HG02970 (cell line): Measurements from ENCODE around the gene COMMD1.
"Not testable (repeated sequence)": the region's sequence is repeated elsewhere in the genome, so short reads cannot be mapped to it uniquely, and the experiment has no call there.

Experiments
- ATAC-seq: cut with Tn5 transposase; IDR thresholded peaks from one replicate; pipeline ENCODE4 v1.9.1; 2021; ENCODE audit warnings: mild to moderate bottlenecking, moderate library complexity, moderate number of reproducible peaks; ENCODE audit not compliant: unreplicated experiment, low FRiP score

Gene COMMD1

DNA sequence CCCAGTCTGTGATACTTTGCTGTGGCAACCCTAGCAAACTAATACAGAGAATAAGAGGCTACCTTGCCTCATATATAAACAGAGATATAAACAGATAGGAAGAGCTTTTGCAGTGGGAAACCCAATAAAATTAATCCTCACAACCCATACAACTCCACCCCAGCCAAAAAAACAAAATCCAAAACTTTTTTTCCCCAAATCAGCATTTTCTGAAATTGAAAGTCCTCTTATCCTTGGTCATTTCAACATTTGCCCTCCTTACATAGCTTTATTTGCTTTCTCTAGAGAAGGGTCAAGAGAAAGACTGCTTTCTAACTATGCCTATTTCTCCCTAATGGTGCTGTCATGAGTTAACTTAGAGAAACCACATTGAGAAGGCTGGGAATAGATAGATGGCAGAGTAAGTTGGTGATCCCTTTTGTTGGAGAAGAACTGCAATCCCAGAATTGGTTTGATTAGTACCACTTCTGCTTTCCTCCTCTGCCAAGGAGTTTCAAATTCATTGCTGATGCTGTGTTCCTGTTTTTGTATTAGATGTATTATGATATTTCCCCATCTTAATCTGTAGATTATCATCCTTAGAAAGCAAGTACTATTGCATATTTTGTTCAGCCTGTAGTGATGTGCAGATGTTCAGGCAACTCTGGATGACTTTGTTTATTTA, 214.0 kb downstream of the COMMD1 start:
- ATAC-seq: no peak

DNA sequence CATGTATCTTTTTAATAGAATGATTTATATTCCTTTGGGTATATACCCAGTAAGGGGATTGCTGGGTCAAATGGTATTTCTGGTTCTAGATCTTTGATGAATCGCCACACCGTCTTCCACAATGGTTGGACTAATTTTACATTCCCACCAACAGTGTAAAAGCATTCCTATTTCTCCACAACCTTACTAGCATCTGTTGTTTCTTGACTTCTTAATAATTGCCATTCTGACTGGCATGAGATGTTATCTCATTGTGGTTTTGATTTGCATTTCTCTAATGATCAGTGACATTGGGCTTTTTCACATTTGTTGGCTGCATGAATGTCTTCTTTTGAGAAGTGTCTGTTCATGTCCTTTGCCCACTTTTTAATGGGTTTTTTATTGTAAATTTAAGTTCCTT, 220.8 kb downstream of the COMMD1 start:
- not testable (repeated sequence) for ATAC-seq

DNA sequence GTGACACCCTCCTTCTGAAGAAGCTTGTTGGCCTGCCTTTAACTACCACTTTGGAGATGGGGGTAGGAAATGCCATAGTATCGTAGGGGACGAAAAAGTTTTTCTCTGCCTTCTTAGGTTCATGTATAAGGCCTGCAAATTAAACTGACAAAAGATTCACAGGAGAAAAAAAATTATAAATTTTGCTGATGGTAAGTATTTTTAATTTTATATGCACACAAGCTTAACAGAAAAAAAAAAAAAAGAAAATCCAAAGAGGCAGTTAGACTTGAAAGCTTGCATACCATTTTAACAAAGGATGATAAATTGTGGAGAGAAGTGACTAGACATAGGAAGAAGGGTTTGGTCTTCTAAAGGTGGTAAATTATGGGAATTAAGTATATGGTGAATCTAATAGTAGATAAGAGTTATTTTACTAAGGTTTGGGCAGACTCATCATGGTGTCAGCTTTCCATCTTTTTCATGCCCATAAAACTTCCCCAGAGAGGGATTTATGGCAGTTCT, 227.9 kb downstream of the COMMD1 start:
- no peak for ATAC-seq

DNA sequence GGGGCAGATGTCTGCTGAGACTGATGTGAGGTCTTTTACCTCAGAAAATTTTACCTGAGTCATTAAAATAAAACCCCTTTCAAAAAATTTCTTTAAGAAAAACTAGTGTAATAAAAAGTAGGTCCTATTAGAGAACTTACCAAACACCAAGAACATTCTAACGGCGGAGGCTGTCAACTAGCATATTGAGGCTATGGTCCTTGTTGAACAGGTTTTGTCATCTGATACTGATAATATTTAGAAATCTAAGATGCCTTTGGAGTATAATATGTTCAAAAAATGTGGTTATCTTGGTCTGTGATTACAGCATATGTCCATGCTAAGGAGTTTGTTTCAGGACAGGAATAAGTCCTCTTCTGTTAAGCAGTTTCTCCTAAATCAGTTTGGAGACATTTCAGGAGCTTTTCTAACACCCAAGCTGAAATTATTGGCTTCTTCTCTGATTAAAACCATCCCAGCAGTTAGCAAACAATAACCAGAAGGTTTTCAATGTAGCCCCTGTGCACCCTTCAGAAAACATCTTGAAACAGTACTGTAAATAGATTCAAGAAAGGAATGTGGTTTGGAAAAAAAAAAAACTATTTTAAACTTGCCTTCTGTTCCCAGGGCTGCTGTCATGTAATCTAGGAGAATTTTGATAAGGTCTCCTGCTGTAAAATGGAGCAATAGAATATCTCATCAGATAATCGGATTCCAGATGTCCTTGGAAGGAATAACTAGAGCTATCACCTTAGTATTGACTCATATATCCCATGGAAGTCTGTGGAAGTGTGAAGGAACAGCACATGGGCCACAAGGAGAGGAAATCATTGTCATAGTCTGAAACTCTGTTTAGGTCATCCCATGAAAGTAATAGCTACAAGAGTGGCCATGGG, 231.7 kb downstream of the COMMD1 start:
- ATAC-seq: no peak

DNA sequence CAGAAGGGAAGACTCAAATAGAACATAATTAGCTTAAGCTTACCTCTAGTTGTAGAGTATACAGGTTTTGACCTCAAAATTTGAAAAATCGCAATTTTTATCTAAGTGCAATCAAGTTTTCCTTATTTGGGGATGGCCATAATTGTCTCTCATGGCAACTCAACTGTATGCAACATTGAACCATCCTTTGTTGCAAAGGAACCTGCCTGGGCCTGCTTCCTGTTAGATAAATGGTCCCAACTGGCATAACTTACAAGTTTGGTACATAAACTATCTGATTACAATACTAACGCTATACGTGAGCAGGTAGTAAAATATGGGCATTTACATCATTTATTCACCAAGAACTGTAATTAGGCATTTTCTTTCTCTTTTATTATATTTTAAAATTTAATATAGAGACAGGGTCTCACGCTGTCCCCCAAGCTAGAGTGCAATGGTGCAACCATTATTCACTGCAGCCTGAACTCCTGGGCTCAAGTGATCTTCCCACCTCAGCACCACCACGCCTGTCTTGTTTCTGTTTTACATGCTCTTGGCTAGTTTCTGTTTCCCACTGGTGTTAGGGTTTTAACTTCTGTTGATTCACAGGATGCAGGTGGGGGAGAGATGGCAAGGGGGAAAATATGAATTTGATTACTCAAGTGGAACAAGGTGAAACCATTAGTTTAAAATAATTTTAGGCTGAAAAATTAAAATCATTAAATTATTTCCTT, 235.1 kb downstream of the COMMD1 start:
- ATAC-seq: no peak

DNA sequence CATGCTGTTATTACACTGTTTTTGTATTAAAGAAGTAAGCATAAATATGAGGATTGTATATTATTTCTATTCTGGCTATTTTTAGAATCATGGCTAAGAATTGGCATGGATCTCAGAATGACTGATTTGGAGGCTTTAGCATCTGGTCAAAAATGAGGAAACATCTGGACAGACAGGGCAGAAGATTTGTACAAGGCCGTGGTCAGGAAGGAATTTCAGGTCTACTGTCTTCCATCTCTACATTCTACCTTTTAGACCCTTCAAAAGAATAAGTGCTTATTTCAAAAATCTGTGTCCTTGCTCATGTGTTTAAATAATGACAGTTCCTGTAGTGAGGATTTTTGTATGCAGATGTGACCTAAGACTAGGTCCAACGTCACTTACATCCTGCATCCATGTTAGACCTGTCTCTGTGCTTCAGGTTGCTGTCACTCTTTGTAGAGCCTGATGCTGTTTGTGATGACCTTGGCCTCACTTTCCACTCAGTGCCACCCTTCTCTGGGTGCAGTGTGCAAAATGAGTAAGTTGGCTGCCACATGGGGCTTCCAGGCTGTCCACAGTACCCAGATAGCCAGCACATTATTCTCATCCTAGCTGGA, 235.8 kb downstream of the COMMD1 start:
- no peak for ATAC-seq

DNA sequence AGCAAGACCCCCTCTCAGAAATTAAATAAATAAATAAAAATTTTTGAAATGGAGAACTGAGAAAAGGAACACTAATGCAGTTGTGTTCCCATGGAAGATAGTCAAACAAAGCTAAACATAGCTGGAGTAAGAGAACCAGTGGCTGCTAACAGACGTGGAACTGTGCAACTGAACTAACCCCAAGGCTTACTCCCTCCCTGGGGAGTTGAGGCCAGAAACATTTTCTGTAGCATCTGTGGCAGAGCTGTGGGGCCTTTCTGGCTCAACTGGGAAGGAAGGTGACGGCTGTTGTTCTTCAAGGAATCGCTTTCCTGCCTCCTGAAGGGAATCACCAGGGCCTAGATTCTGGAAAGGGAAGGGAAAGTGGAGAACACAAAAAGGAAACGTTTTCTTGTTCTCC, 236.6 kb downstream of the COMMD1 start:
- ATAC-seq: no peak

DNA sequence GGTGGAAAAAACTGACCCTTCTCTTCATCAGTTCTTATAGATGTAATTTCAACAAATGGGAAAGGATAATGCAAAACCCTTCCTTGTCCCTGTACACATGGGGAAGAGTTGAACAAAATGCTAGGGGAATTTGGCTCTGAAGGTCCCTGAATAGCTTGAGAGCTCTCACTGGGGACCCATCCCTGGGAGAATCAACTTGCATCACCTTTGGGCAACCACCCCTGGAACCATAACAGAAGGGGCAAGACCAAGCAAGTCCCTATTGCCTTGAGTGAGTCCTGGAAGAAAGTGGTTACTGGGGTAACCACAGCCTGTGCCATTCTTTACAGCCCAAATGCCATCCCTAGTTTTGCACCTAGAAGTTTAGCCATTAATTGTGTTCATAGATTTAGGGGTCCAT, 238.2 kb downstream of the COMMD1 start:
- no peak for ATAC-seq

DNA sequence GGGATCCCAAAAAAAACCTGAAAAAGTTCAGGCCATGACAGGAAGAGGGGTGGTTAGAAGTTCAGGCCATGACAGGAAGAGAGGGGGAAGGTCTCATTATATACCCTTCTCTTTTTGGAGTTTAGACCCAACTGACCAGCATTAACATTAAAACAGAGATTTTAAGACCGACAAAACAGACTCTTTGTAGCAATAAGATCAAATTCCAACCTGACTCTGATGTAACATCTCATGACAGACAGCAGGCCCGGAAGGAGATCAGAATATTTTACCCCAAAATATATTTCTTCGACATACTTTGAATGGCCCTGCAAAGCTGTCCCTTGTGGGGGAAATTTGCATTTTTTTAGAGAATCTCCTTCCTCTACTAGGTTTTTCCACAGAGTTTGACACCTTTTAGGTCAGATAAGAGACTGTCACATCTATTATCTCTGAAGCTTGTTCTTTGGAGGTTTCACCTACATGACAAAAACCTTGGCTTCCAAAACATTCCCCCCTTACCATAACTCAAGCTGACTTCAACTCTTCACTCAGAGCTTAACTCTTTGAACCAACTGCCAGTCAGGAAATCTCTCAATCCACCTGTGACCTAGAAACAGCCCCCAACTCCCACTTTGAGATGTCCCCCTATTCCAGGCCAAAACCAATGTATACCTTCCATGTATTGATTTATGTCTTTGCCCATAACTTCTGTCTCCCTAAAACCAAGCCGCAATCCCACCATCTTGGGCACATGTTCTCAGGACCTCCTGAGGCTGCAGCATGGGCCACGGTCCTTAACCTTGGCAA, 239.4 kb downstream of the COMMD1 start:
- ATAC-seq: no peak

DNA sequence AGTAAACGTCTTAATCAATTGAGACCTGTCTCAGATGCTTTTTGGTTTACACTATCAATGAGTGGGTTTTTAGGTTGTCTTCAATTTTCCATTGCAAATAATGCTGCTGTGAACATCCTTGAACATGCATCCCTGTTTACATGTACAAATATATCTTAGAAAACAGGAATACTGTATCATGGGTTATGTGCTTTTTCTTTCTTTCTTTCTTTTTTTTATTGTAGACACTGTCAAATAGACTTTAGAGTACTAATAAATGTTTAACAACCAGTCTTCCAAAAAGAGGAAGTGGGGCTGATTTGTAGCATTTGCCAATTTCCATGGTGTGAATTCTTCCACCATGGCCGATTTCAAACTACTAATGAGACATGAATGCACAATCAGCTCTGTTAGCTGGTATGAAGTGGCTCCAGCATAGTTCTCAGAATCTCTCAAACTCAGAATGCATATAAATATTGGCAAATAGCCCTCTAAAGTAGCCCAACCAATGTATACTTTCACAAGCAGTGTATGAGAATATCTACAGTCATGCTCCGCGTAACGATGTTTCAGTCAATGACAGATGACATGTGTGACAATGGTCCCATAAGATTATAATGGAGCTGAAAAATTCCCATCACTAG, 240.1 kb downstream of the COMMD1 start:
- no peak for ATAC-seq

DNA sequence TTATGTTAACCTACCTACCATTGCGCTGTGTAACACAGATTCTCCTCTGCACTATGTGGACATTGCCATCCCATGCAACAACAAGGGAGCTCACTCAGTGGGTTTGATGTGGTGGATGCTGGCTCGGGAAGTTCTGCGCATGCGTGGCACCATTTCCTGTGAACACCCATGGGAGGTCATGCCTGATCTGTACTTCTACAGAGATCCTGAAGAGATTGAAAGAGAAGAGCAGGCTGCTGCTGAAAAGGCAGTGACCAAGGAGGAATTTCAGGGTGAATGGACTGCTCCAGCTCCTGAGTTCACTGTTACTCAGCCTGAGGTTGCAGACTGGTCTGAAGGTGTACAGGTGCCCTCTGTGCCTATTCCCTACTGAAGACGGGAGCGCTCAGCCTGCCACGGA, 241.3 kb downstream of the COMMD1 start:
- not testable (repeated sequence) for ATAC-seq

DNA sequence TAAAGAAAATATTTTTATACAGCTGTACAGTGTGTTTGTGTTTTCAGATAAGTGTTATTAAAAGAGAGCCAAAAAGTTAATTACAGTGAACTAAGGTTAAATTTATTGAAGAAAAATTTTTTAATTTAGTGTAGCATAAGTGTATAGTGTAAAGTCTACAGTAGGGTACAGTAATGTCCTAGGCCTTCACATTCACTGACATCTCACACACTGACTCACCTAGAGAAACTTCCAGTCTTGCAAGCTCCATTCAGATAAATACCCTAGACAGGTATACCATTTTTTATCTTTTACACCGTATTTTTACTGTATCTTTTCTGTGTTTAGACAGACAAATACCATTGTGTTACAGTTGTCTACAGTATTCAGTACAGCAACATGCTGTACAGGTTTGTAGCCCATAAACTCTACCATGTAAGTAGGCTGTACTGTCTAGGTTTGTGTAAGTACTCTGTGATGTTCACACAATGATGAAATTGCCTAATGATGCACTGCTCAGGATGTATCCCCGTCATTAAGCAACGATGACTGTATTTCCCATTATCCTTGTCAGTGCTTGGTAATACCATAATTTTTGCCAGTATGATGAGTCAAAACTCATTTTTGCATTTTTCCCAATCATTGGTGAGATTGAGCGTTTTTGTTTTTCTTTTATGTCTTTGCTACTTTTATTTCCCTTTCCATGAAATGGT, 242.3 kb downstream of the COMMD1 start:
- ATAC-seq: no peak

DNA sequence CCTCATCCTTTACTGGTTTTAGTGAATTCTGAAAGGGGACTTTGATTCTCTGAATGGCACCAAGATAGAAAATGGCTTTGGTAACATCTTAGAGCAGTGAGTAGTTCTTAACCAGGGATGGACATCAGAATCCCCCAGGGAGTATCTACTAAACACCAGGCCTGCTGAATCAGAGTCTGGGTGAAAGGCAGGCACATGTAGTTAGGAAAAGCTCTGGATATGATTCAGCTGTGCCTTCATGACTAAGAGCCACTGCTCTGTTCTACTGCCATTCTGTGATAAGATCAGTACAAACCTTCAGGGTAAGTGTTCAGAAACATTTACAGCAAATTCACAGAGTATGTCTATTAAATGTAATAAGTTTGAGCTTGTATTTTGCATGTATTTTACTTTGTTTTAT, 244.2 kb downstream of the COMMD1 start:
- no peak for ATAC-seq

DNA sequence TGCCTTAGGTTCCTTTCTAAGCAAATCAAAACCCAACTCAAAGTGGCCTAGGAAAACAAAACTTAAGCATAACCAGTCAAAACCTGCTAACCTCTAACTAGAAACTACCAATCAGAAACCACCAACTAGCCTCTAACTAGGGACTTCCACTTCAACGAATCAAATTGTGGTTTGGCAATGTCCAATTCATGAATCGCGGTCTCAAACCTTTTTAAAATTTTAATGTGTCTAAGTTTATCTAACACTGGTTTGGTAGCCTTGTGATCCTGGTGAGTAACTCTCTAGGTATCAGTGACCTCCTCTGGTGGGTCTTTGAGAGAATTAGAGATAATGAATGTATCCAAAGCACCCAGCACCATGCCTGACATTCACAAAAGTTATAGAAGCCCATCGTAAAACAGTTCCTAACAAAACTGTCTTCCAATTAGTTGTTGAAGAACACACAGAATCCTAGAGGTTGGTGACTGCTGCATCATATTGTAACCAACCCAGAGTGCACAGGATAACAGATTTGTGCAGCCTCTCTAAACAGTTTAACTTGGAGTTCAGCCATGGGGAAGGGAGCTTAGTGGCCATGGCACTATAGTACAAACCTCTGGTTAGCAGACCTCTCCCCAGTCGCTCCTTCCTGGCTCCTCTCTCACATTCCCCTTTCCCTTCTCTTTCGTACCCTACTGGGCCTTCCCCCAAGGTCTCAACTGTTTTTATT, 245.3 kb downstream of the COMMD1 start:
- ATAC-seq: no peak

DNA sequence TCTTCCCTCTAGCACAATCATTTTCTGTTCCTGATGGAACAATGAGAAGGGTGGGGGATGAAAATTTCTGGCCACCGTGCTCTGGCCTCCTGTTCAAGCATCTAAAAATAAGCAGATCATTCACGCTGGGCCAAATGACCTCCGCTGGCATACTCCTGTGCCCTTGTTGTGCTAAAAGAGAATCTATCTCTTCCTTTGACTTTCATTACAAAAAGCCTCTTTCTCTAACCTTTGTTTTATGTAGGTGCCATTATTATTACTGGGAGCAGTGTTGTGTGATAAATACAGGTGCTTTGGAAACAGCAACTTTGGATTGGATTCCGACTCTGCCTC, 245.8 kb downstream of the COMMD1 start:
- no peak for ATAC-seq

DNA sequence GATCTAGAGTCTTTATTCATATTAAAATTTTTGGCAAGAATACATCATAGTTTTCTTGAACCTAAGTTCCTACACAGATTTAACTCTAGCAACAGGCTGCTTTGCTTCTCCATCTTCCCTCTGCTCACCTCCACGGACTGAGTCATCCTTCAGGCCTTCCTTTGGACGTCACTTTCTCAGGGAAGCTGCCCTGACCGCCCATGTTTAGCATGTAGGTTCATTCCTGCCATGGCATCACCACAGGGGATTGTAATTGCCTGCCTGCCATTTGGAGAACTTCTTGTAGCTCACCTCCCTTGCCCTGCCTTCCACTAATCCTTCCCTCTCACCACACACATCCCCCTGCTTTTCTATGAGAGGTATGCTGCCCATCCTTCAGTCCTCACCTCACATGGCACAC, 246.5 kb downstream of the COMMD1 start:
- ATAC-seq: no peak

DNA sequence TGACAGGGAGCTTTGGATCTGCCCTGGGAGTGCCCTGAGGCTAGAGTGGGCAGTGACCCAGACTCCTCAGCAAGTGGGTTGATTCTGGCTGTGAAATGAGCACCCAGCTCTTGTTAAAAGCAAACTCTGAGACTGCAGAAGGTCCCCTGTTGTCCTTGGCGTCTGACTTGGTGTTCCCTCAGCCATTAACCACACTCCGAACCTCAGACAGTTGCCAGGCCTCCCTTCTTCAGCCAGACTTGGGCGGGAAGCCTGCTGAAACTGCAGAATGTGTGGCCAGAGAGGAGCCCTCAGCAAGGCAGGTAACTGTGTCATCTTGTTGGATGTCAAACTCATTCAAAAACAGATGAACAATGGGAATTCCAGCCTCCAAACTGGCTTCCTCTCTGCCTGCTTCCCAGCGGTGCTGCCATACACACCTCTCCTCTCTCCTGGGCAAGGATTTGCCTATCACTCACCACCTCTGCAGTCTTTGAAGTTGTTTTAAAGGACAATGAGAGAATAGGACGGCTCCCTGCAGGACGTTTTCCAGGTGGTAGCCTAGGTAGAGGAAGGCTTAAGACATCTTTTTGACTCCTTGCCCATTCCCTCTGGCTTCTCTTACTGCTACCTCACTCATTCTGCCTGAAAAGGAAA, 251.5 kb downstream of the COMMD1 start:
- ATAC-seq: no peak
